GM12801 (cell line): Measurements from ENCODE around the gene ARMC9.

Source experiments
- TF ChIP-seq, protein P1 (sequence below): IDR thresholded peaks from one replicate; pipeline ENCODE4 v1.5.1; 2011; ENCODE audit warnings: control low read depth; ENCODE audit not compliant: insufficient read length; ENCODE audit errors: extremely low read depth

The ARMC9 gene

GRCh38 chr2:231257763-231258162 lies 59.3 kb downstream of the ARMC9 start:
- TF ChIP-seq, protein P1, sequence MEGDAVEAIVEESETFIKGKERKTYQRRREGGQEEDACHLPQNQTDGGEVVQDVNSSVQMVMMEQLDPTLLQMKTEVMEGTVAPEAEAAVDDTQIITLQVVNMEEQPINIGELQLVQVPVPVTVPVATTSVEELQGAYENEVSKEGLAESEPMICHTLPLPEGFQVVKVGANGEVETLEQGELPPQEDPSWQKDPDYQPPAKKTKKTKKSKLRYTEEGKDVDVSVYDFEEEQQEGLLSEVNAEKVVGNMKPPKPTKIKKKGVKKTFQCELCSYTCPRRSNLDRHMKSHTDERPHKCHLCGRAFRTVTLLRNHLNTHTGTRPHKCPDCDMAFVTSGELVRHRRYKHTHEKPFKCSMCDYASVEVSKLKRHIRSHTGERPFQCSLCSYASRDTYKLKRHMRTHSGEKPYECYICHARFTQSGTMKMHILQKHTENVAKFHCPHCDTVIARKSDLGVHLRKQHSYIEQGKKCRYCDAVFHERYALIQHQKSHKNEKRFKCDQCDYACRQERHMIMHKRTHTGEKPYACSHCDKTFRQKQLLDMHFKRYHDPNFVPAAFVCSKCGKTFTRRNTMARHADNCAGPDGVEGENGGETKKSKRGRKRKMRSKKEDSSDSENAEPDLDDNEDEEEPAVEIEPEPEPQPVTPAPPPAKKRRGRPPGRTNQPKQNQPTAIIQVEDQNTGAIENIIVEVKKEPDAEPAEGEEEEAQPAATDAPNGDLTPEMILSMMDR, result no peak

- TF ChIP-seq, protein P1, result no peak
Observed at GRCh38 chr2:231258701-231259100, 60.3 kb downstream of the ARMC9 start.

DNA sequence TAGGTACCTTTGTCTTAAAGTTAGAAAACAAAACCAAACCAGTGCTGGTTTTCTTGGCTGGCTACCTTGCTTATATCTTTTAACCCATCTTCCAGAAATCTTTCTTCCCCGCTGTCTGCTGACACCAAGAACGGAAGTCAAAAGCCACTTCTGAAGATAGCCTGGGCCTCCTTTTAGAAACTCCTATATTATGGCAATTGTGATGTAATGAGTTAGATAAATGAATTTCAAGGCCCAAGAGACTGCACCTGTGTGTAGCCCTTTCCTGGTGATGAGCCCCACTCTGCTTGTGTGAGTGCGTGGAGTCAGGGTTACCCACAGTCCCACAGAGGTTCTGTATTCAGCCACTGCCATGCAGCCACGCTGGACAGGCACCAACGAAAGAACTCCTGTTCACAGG lies 60.7 kb downstream of the ARMC9 start:
- TF ChIP-seq, protein P1, result no peak

- TF ChIP-seq, protein P1, result no peak
Observed at GRCh38 chr2:231260442-231261208, 62.2 kb downstream of the ARMC9 start.

DNA sequence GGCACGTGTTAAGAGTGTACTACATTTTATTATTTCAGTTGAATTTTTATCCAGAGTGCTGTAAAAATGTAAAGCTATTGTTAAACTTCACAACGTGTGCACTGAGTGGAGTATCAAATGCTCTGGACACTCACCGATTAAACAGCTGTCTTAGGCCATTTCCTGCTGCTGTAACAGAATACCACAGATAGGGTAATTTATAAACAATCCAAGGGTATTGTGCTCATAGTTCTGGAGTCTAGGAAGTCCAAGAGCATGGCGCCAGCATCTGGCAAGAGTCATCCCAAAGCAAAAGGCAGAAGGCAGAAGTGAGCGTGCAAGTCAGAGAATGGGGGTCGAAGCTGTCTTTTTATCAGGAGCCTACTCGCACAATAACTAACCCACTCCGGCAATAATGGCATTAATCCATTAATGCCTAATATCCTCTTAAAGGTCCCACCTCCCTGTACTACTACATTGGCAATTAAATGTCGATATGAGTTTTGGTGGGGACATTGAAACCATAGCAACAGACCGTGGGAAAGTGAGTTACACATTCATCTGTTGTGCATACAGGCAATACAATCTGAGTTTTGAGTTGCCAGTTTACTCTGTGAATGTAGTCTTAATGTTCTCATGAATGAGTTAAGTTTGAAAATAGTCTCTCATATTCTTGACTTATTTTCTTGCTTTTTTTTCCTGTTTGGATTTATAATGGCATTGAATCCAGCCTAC lies 64.8 kb downstream of the ARMC9 start:
- TF ChIP-seq, protein P1, result no peak

GRCh38 chr2:231270221-231271114 lies 72.0 kb downstream of the ARMC9 start:
- TF ChIP-seq, protein P1, result no peak

DNA sequence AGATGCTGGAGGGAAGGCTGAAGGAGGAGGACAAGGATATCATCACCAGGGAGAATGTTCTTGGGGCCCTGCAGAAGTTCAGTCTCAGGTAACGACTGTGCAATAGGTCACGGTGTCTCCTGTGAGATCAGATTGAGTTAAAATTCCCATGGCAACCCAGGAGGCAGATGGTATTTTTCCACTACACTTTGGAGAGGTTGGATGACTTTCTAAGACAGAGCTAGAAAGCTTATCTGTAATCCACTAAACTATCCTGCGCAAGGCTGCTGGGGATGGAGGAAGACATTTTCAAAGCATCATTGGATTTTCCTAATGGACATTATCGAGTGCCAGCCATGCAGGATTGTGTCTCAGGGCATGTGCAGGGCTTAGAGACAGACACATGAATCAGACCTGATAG lies 74.6 kb downstream of the ARMC9 start:
- TF ChIP-seq, protein P1, result no peak
